NAMALWA (cell line): ENCODE results near the gene ATF3.

Experiments
- DNase-seq: peaks from one replicate; pipeline ENCODE4 v3.0.0-alpha.2; 2015; ENCODE audit warnings: low spot score

The ATF3 gene

DNA sequence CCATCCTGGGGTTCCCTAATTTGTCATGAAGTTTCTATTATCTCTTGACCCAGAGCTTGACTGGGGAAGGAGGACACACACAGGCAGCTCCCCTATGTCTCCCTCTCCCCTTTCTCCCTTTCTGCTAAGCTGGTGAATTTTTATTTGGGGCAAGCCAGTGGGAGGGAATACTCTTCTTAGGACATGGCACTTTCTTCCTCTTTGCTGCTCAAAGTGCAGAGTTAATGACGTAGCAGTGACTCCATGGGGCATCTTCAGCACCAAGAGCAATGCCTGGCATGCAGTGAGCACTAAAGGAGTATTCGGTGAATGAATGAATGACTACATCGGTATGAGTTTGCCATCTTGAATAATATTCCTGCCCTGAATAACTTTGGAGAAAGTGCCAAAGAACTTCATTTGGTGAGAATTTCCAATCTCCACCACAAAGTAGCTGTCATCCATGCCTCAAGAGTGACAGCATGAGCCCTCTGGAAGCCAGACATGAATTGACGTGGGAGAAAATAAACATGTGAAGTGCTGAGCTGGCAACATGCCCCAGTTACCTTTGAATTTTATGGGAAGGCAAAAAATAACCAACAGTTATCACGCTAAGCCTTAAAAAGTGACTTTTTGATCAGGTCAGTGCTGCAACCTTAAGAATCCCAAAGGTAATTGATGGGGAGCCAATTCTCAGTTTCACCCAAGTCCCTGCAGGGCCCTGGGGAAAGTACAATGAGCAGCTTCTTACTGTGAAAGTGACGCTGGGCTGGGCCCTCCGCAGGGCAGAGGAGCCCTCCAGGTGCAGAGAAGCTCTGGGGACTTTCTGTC is 22.1 kb upstream of the ATF3 start:
- no peak for DNase-seq

GRCh38 chr1:212587016-212587887 is 21.3 kb upstream of the ATF3 start:
- DNase-seq: no peak

- DNase-seq: no peak
Observed at GRCh38 chr1:212587888-212588510, 20.6 kb upstream of the ATF3 start.

- no peak for DNase-seq
Observed at GRCh38 chr1:212589446-212589845, 19.1 kb upstream of the ATF3 start.

DNA sequence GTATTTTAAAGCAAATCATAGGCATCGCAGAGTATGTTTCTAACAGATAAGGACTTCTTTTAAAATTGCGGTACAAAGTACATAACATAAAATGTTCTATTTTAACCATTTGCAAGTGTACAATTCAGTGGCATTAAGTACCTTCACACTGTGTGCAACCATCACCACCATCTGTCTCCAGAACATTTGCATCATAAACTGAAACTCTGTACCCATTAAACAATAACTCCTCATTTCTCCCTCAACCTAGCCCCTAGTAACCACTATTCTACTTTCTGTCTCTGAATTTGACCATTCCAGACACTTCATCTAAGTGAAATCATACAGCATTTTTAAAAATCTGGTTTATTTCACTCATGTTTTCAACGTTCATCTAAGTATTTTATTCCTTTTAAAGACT is 16.6 kb upstream of the ATF3 start:
- no peak for DNase-seq

GRCh38 chr1:212593821-212594251 is 14.7 kb upstream of the ATF3 start:
- no peak for DNase-seq

DNA sequence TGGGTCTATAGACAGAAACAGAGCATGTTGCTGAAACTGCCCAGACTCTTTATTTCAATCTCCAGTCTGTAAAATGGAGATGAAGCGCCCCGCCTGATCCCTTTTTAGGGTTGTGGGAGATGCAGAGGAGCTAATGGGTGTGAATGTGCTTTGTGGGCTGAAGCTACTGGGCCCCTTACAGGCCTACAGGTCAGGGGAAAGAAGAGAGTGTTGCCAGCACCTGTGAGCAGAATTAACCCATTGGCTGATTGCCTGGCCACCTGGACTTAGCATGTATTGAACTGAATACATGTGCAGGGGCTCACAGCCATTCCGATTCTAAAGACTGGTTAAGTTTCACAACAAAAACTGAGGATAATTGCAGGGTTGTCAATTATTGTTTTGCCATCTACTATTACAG is 13.9 kb upstream of the ATF3 start:
- no peak for DNase-seq

- no peak for DNase-seq
Observed at GRCh38 chr1:212595229-212595628, 13.3 kb upstream of the ATF3 start.

DNA sequence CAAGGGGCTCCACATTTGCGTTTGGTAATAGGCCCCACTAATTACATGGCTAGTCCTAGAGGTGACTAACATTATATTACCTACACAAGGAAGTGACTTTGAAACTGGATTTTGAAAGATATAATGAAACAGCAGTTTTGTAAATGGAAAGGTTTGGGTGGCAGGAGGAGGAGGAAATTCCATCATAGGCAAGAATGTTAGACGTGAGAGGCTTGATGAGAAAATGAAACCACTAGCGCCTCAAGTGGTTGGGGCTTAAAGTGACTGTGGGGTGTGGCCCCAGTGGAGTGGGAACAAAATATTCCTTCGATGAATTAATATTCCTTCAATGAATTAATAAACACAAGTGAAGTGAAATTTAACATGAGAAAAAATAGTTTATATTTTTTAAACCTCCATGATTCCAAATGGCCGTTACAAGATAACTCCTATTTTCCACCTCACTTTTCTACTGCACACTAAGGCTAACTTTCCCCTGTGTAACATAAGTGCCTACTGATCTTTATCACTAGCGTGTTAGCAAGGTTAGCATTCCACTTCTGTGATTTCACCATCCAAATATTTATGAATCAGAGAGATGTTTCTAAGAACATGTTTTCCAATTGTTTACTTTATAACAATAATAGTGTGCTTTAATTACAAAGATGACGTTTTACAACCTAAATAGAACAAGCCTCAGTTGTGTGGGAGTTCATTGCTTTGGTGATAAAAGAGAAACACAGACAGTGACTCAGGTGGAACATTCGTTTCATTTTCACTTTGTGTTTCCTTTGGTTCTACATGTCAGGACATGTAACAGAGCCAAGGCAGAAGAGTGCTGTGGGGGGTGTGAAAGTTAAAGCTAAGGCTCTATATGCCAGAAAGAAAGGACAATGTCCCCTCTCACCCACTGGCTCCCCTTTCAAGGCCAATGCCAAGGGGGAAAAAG is 12.5 kb upstream of the ATF3 start:
- peak; percentile 40 for DNase-seq

DNA sequence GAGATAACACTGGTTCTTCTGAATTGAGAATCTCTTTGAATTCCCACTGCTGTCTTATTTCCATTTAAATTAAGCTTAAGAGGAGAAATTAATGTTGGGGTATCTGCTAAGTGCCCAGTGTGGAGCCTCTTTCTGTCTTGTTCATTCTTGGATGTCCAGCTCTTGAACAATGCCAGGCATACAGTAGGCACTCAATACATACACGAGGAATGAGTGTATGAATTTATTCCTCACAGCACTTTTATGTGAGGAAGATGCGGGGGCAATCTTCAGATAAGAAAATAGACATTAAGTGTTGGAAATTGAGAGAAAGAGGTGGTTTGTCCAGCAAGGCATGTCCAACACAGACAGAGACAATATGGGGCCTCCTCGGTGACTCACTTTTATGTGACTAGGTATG is 11.8 kb upstream of the ATF3 start:
- no peak for DNase-seq

GRCh38 chr1:212597487-212597886 is 11.1 kb upstream of the ATF3 start:
- no peak for DNase-seq

DNA sequence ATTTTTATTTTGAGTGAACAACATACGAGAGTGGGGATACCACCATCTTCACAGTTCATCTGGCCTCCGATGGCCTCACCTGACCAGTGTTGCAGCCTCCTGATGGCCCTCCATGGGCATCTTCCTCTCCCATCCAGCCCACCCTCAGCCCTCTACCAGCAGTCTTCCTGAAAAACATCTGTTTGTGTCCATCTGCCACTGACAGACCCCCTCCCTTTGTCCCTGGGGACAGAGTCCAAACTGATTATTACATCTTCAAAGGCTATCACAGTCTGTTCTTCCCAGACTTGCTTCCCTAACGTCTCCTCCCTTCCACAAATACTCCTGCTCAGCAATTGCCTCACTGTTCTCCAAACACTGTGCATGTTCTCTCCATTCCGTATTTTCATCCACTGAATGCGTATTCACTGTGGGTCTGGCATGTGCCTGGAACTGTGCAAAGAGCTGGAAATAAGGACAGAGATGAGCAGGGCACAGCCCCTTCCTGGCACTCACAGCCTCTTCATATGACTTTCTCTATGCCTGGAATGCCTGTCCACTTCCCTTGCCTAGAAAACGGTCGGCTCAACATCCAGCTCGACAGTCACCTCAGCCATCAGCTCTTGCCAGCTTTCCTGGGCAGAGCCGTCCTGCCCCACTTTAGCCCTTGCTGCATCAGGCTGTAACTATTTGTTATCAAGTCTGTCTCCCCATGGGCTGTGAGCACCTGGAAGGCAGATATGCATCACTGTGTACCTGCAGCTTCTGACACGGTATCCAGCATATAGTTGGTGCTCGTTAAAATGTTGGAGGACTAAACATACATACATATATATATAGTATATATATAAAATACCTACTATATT is 8.3 kb upstream of the ATF3 start:
- no peak for DNase-seq

GRCh38 chr1:212600980-212601379 is 7.6 kb upstream of the ATF3 start:
- no peak for DNase-seq

- no peak for DNase-seq
Observed at GRCh38 chr1:212601524-212601923, 7.0 kb upstream of the ATF3 start.

DNA sequence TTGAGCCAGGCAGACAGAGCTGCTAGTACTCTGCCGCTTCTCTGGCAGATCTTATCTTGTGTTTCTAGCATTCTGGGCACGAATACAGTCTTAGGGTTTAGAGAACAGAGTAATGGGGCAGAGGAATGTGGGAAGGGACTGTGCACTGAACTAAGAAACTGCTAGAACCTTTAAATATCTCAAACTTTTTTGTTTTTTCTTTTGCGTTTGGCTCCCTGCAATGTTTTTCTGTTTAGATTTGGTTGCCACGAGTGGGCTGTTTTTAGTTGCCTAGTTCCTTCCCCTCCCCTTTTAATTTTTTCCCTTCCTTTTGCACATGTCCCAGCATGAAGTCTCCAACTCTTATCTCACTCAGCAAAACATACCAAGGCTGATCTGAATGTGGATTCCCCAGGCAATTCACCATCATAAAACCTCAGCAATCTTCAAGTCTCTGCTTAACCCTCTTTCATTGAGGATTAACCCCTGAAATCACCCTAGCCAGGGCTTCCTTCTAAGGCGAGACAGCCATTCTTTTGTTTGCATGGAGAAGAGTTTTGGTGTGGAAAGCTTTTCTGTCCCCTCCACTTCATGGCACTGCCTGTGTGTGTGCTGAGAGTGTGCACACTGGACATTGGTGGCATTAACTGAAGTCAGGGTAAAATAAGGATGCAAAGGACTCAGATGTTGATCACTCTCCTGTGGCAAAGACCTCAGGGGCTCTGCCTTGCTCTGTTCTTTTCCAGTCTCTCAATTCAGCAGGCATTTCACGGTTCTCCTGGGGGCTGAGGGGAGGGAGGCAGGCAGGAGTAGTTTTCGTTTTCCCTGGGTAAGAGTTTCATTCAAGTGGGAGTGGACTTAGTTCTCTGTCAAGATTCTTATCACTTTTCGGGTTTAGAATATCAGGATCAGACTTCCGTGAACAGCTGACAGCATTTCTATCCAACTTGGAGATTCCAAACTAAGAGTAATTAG is 2.8 kb upstream of the ATF3 start:
- DNase-seq: no peak

DNA sequence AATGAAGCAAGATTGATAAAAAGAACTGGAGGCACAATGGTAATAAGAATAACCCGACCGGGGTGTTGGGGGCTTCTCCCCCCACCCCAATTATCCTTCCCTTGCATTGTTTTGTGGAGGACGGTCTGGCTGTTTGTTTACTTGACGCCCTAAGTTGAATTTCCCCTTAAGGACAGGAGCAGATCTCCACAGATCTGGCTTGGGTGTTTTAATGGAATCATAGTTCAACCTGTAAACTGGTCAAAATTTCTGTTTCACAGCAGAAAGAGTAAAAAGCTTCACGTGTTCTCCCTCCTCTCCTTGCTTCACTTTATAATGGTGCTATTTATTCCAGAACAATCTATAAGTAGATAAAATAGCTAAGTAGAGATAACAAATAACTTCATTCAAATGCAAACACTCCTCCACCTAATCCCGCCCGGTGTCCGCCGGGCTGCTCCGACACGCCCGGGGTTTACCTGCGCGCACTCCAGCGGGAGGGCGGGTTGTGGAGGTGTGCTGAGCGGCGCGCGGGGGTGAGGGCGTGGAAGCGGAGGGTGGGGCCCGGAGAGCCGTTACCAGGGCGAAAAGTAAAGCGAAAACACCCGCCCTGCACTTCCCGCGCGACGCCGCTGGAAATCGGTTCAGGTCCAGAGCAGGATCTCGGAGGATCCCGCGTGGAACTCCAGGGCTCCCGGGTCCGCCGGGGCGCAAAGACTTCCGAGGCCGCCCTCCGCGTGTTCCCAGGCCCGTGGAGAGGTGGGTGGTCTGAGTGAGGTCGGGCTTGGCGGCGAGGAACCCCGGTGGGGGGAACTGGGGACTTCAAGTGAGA is 2.0 kb upstream of the ATF3 start:
- DNase-seq: no peak

- DNase-seq: peak; percentile 15
Observed at GRCh38 chr1:212607206-212607912, 1.2 kb upstream of the ATF3 start.

- DNase-seq: no peak
Observed at GRCh38 chr1:212607913-212608391, 609 bp upstream of the ATF3 start.
